A549 (cell line): ENCODE data around the gene RGS6. TPM values are rescaled to one million over a fixed set of nuclear protein-coding genes. Genes with fewer than 3 reads are reported as not detected.

Experiments used
- ATAC-seq, 2 experiments: fragments of 200-7000 bp in 1 of 2; fragments of >200 bp in 1 of 2; cut with Nextera tagmentation in 1 of 2; cut with Tn5 transposase in 1 of 2; 3 replicates each; pipeline versions ENCODE4 v1.8.0 to v1.9.1; 2018 to 2020; ENCODE audit warnings: mild to moderate bottlenecking in 1 of 2, moderate library complexity in 1 of 2
- CTCF ChIA-PET: fragments of 300-600 bp; sonication (Branson Sonifier 250); formaldehyde crosslinking; extraction: SDS; loops from one replicate; lab custom pipeline; 2021; ENCODE audit warnings: antibody characterized with exemption, inconsistent platforms; lab: Yijun Ruan, JAX
- POLR2A ChIA-PET: fragments of 350-600 bp; formaldehyde crosslinking; extraction: SDS; loops from one replicate; lab custom pipeline; 2021; ENCODE audit warnings: antibody characterized with exemption, inconsistent platforms; lab: Yijun Ruan, JAX
- DNase-seq, 2 experiments: peaks; one replicate each; pipeline versions ENCODE4 v3.0.0 to v3.0.0-alpha.2; 2011 to 2016; ENCODE audit warnings: low read depth in 1 of 2, low spot score in 1 of 2
- FAIRE-seq: peaks from 2 replicates; lab custom pipeline; 2011; peaks lifted over from hg19 to GRCh38; lab: Jason Lieb, UNC
- H3K27ac ChIP-seq, 2 experiments: fragments of >200 bp; sonication (Bioruptor Twin); formaldehyde crosslinking; 3 replicates each; pipeline ENCODE4 v1.5.1; 2016 to 2017
- H3K4me1 ChIP-seq: fragments of >200 bp; sonication (Bioruptor Twin); formaldehyde crosslinking; 3 replicates; pipeline ENCODE4 v1.6.1; 2016
- H3K4me2 ChIP-seq: fragments of >200 bp; sonication (Bioruptor Twin); formaldehyde crosslinking; 3 replicates; pipeline ENCODE4 v1.6.1; 2016
- H3K4me3 ChIP-seq: fragments of >200 bp; sonication (Bioruptor Twin); formaldehyde crosslinking; 3 replicates; pipeline ENCODE4 v1.5.1; 2016
- H3K9me3 ChIP-seq: fragments of >200 bp; sonication (Bioruptor Twin); formaldehyde crosslinking; 3 replicates; pipeline ENCODE4 v1.6.1; 2016
- ATOH8 ChIP-seq: fragments of 250-450 bp; sonication (Bioruptor Pico); IDR thresholded peaks from 2 replicates; pipeline ENCODE4 v1.5.0; 2020; ENCODE audit warnings: low read depth, mild to moderate bottlenecking, moderate library complexity
- BCL3 ChIP-seq: fragments of >200 bp; sonication (Bioruptor Twin); formaldehyde crosslinking; IDR thresholded peaks from 3 replicates; pipeline ENCODE4 v1.6.1; 2016
- BHLHE40 ChIP-seq: IDR thresholded peaks from 2 replicates; pipeline ENCODE4 v1.6.1; 2012; ENCODE audit warnings: low read depth, low read length, inconsistent platforms
- CBX2 ChIP-seq: fragments of 200-600 bp; sonication (generic); IDR thresholded peaks from 2 replicates; pipeline ENCODE4 v1.6.1; 2016; ENCODE audit warnings: low read depth, mild to moderate bottlenecking, borderline replicate concordance
- CBX8 ChIP-seq: fragments of 200-600 bp; sonication (generic); IDR thresholded peaks from 2 replicates; pipeline ENCODE4 v1.6.1; 2016
- CEBPB ChIP-seq, 2 experiments: fragments of >200 bp in 1 of 2; sonication (Bioruptor Twin) in 1 of 2; formaldehyde crosslinking in 1 of 2; IDR thresholded peaks; 2 replicates each; pipeline ENCODE4 v1.6.1; 2012 to 2016
- CHD2 ChIP-seq: fragments of 150-350 bp; IDR thresholded peaks from 2 replicates; pipeline ENCODE4 v1.6.1; 2014; ENCODE audit warnings: low read length; ENCODE audit not compliant: partially characterized antibody
- EHF ChIP-seq: fragments of 250-450 bp; sonication (Bioruptor Pico); IDR thresholded peaks from 2 replicates; pipeline ENCODE4 v1.5.0; 2020; ENCODE audit warnings: mild to moderate bottlenecking
- EHMT2 ChIP-seq: fragments of 200-600 bp; sonication (generic); IDR thresholded peaks from 2 replicates; pipeline ENCODE4 v1.6.1; 2016; ENCODE audit warnings: antibody characterized with exemption, low read depth, mild to moderate bottlenecking, moderate library complexity
- FOSB ChIP-seq: fragments of 250-450 bp; sonication (Bioruptor Pico); IDR thresholded peaks from 2 replicates; pipeline ENCODE4 v1.5.0; 2020; ENCODE audit warnings: mild to moderate bottlenecking, moderate library complexity
- FOSL2 ChIP-seq, 2 experiments: fragments of 450-650 bp in 1 of 2; fragments of >200 bp in 1 of 2; sonication (Bioruptor Twin) in 1 of 2; formaldehyde crosslinking; IDR thresholded peaks; 2 replicates each; pipeline versions ENCODE4 v1.5.0 to v1.6.1; 2016 to 2020; ENCODE audit warnings: mild to moderate bottlenecking in 1 of 2, moderate library complexity in 1 of 2
- FOXS1 ChIP-seq: fragments of 250-450 bp; sonication (Bioruptor Pico); IDR thresholded peaks from 2 replicates; pipeline ENCODE4 v1.5.0; 2020; ENCODE audit warnings: mild to moderate bottlenecking, moderate library complexity
- HOXA7 ChIP-seq: fragments of 250-450 bp; sonication (Bioruptor Pico); IDR thresholded peaks from 2 replicates; pipeline ENCODE4 v1.5.0; 2020; ENCODE audit warnings: mild to moderate bottlenecking, moderate library complexity
- HOXB13 ChIP-seq: fragments of 250-450 bp; sonication (Bioruptor Pico); IDR thresholded peaks from 2 replicates; pipeline ENCODE4 v1.5.0; 2020; ENCODE audit warnings: low read depth, mild to moderate bottlenecking, moderate library complexity
- JUN ChIP-seq, 2 experiments: fragments of >200 bp; sonication (Bioruptor Twin); formaldehyde crosslinking; IDR thresholded peaks; 2 replicates in 1 of 2; 3 replicates in 1 of 2; pipeline ENCODE4 v1.6.1; 2016 to 2017
- JUNB ChIP-seq: fragments of >200 bp; sonication (Bioruptor Twin); formaldehyde crosslinking; IDR thresholded peaks from 2 replicates; pipeline ENCODE4 v1.6.1; 2016
- KDM1A ChIP-seq: fragments of 200-600 bp; sonication (generic); IDR thresholded peaks from 2 replicates; pipeline ENCODE4 v1.6.1; 2016; ENCODE audit warnings: low read depth, mild to moderate bottlenecking
- MAFK ChIP-seq: fragments of 450-650 bp; IDR thresholded peaks from 2 replicates; pipeline ENCODE4 v1.6.1; 2014; ENCODE audit not compliant: partially characterized antibody
- PBX3 ChIP-seq: IDR thresholded peaks from 2 replicates; pipeline ENCODE4 v1.6.1; 2012
- RAD21 ChIP-seq, 2 experiments: fragments of >200 bp in 1 of 2; sonication (Bioruptor Twin) in 1 of 2; formaldehyde crosslinking in 1 of 2; IDR thresholded peaks in 1 of 2; conservative IDR thresholded peaks in 1 of 2; 2 replicates in 1 of 2; 3 replicates in 1 of 2; pipeline ENCODE4 v1.6.1; 2012 to 2018; ENCODE audit warnings: inconsistent platforms in 1 of 2
- RARB ChIP-seq: fragments of 250-450 bp; sonication (Bioruptor Pico); IDR thresholded peaks from 2 replicates; pipeline ENCODE4 v1.8.0; 2021; ENCODE audit warnings: mild to moderate bottlenecking, moderate library complexity
- RCOR1 ChIP-seq: fragments of 150-350 bp; IDR thresholded peaks from 2 replicates; pipeline ENCODE4 v1.6.1; 2014; ENCODE audit warnings: antibody characterized with exemption, low read length, low read depth
- REST ChIP-seq: fragments of 200-600 bp; sonication (generic); IDR thresholded peaks from 2 replicates; pipeline ENCODE4 v1.6.1; 2016; ENCODE audit warnings: antibody characterized with exemption, mild to moderate bottlenecking, moderate library complexity
- RFX5 ChIP-seq: fragments of 450-650 bp; IDR thresholded peaks from 2 replicates; pipeline ENCODE4 v1.7.1; 2014; ENCODE audit warnings: antibody characterized with exemption, mild to moderate bottlenecking, moderate library complexity
- SMC3 ChIP-seq: fragments of >200 bp; sonication (Bioruptor Twin); formaldehyde crosslinking; IDR thresholded peaks from 3 replicates; pipeline ENCODE4 v1.6.1; 2018; ENCODE audit warnings: inconsistent platforms
- USF2 ChIP-seq: fragments of 450-650 bp; IDR thresholded peaks from 2 replicates; pipeline ENCODE4 v1.6.1; 2014; ENCODE audit warnings: antibody characterized with exemption
- ZFP36 ChIP-seq: fragments of 450-650 bp; IDR thresholded peaks from 2 replicates; pipeline ENCODE4 v1.6.1; 2014; ENCODE audit warnings: borderline replicate concordance; ENCODE audit not compliant: partially characterized antibody
- WGBS: methylation state at CpG from one replicate; pipeline ENCODE4 v1.1.6; 2017; ENCODE audit errors: missing lambda C conversion rate; 5-methylcytosine and 5-hydroxymethylcytosine counted together
- polyA plus RNA-seq, 4 experiments: library from polyadenylated mRNA; depleted of rRNA in 3 of 4; stranded (reverse); fragments of >200 nt; fragmentation: RNase III in 1 of 4; extraction: RNeasy Plus Mini Kit Qiagen cat#74134 plus additional on column Dnase treatment in 1 of 4; gene quantifications; 2 replicates in 3 of 4; 3 replicates in 1 of 4; pipeline ENCODE4 v1.2.3, GENCODE V29; 2011 to 2017

RGS6 gene
- polyA plus RNA-seq, 2 of the 4 experiments (the other 2 are of a cell fraction), result not detected

- FAIRE-seq (no peak), DNase-seq (peak; percentile 66 to 77), ATAC-seq (peak; percentile 86 to 89)
- H3K27ac ChIP-seq, result peak overlapping the region; percentile 52 to 82; a peak in 5 of 6 replicates
- H3K4me1 ChIP-seq, result peaks cover 19% of the 10 kb centered on the region
- H3K4me3 ChIP-seq, result no peak overlapping the region
- H3K4me2 ChIP-seq, result peak overlapping the region; percentile 31
- WGBS, result 18% methylated on average over 8 of the region's 8 CpGs
- no peaks in the 10 kb centered on the region for H3K9me3 ChIP-seq
- CTCF ChIA-PET, result interaction anchor here (1.2 kb wide), 1 partner anchor 295 kb away, joined by 4 read pairs; no protein-coding TSS in a partner anchor
- POLR2A ChIA-PET, result interaction anchor here (1.0 kb wide), 1 partner anchor 11 kb away, joined by 3 read pairs; no protein-coding TSS in a partner anchor
- TF ChIP-seq EHF (CRISPR knock-in tag) (no peak), CEBPB (IDR thresholded peaks at IDR 0.05) (peak in 1 of 2 experiments; percentile 58; a peak in 2 of 4 replicates), FOXS1 (CRISPR knock-in tag) (no peak), CHD2 (no peak), FOSL2 (IDR thresholded peaks at IDR 0.05) (peak; percentile 83), FOSL2 (CRISPR knock-in tag; IDR thresholded peaks at IDR 0.05) (peak; percentile 87), JUNB (peak; percentile 79), RFX5 (no peak), HOXA7 (CRISPR knock-in tag) (no peak), BHLHE40 (no peak), RAD21 (conservative IDR thresholded peaks at IDR 0.05 in 1 of 2, IDR thresholded peaks at IDR 0.05 in 1 of 2) (0 out of 5 replicates have a peak, but pooled peaks of 1 of the 2 experiments have one; percentile 12), JUN (IDR thresholded peaks at IDR 0.05) (0 out of 5 replicates have a peak, but pooled peaks of 1 of the 2 experiments have one; percentile 21)
Measured at GRCh38 chr14:72608391-72609204, 676.4 kb downstream of the RGS6 start.

GRCh38 chr14:72609205-72609916 lies 677.1 kb downstream of the RGS6 start:
- CTCF ChIA-PET, result interaction anchor here (0.6 to 1.2 kb wide), 3 partner anchors 39 to 295 kb away, joined by 3 to 4 read pairs (median 3); no protein-coding TSS in a partner anchor
- Histone ChIP-seq H3K4me3 (no peak overlapping the region), H3K27ac (peak overlapping the region; percentile 52 to 82; a peak in 5 of 6 replicates), H3K4me1 (peaks cover 19% of the 10 kb centered on the region), H3K4me2 (peak overlapping the region; percentile 31; the same call in 2 of the 3 replicates), H3K9me3 (no peaks in the 10 kb centered on the region)
- POLR2A ChIA-PET, result no interaction called here
- DNase-seq, result no peak
- 74% methylated on average over 12 of the region's 12 CpGs for WGBS
- FAIRE-seq, result no peak
- no peak for ATAC-seq
- TF ChIP-seq USF2 (no peak), CBX2 (no peak), HOXA7 (CRISPR knock-in tag) (no peak), SMC3 (no peak), REST (no peak), HOXB13 (CRISPR knock-in tag) (no peak), MAFK (no peak), RCOR1 (no peak), CEBPB (IDR thresholded peaks at IDR 0.05) (no peak), CBX8 (no peak), RARB (CRISPR knock-in tag) (no peak), PBX3 (no peak), ZFP36 (no peak), ATOH8 (CRISPR knock-in tag) (no peak), RFX5 (no peak), BCL3 (no peak), EHMT2 (no peak), KDM1A (no peak), FOSB (CRISPR knock-in tag) (no peak)
